Measurements from ENCODE around the gene MBD5. TPM values are rescaled to one million over a fixed set of nuclear protein-coding genes. Genes with fewer than 3 reads are reported as not detected.
"Not testable (repeated sequence)": the region's sequence is repeated elsewhere in the genome, so short reads cannot be mapped to it uniquely, and the experiment has no call there.

Gene MBD5
- polyA plus RNA-seq, 1 of the 3 experiments (the other 2 are of a cell fraction): 7.4 TPM

- no peak for TF ChIP-seq CTCF (IDR thresholded peaks at IDR 0.05)
- no peak for TF ChIP-seq RCOR1 (IDR thresholded peaks at IDR 0.05; ENCODE audit: low read length)
- no peak for TF ChIP-seq USF1 (IDR thresholded peaks at IDR 0.05; ENCODE audit: borderline replicate concordance, low read depth)
- TF ChIP-seq RXRA (IDR thresholded peaks at IDR 0.05; ENCODE audit: borderline replicate concordance, low read depth): no peak
These were observed 21.8 kb upstream of the MBD5 start (continued) for GRCh38 chr2:147999126-147999525.

- Histone ChIP-seq H3K4me3 (ENCODE audit: low read depth in 2 of 2, low read length in 1 of 2) (no peak overlapping the region), H3K9ac (no peak overlapping the region), H3K9me3 (0 out of 2 replicates have a peak, but pooled peaks cover 5% of the 10 kb centered on the region), H4K20me1 (ENCODE audit: insufficient read depth) (no peaks in the 10 kb centered on the region), H3K36me3 (replicated peaks in 1 of 2; ENCODE audit: control insufficient read depth in 1 of 2, insufficient read depth in 2 of 2, low read length in 1 of 2) (peaks cover 8 to 10% of the 10 kb centered on the region in 2 experiments), H3K79me2 (ENCODE audit: insufficient read depth) (peaks cover 85% of the 10 kb centered on the region), H2AFZ (ENCODE audit: low read depth) (no peak overlapping the region), H3F3A (replicated peaks; ENCODE audit: insufficient read depth) (no peaks in the 10 kb centered on the region), H3K4me2 (no peak overlapping the region), H3K27ac (ENCODE audit: low read depth in 2 of 2, low read length in 1 of 2) (no peak overlapping the region), H3K4me1 (ENCODE audit: control insufficient read depth in 1 of 2, insufficient read depth in 2 of 2, low read depth in 1 of 2, low read length in 1 of 2) (no peaks in the 10 kb centered on the region), H3K9me2 (no peaks in the 10 kb centered on the region), H3K27me3 (ENCODE audit: insufficient read depth) (no peaks in the 10 kb centered on the region)
- ChIA-PET CTCF (interaction anchor here (0.9 kb wide), 1 partner anchor 509 kb away, joined by 4 read pairs; no protein-coding TSS in a partner anchor), POLR2A (no interaction called here)
- 96% methylated on average over 1 of the region's 1 CpG for WGBS (ENCODE audit: low lambda C conversion rate)
- TF ChIP-seq SIN3A (IDR thresholded peaks at IDR 0.05; ENCODE audit: borderline replicate concordance, low read depth, low read length): no peak
- TF ChIP-seq TCF12 (IDR thresholded peaks at IDR 0.05): no peak
- DNase-seq: no peak
These were observed 20.8 kb upstream of the MBD5 start for GRCh38 chr2:148000095-148000494.

GRCh38 chr2:148002420-148002819 is 18.5 kb upstream of the MBD5 start:
- POLR2A ChIA-PET; H3K4me1 ChIP-seq (ENCODE audit: control insufficient read depth in 1 of 2, insufficient read depth in 2 of 2, low read depth in 1 of 2, low read length in 1 of 2); H3K9ac ChIP-seq; H3K27me3 ChIP-seq (ENCODE audit: insufficient read depth); H3K4me2 ChIP-seq; H3K9me3 ChIP-seq; H2AFZ ChIP-seq (ENCODE audit: low read depth); DNase-seq; H3K9me2 ChIP-seq; CTCF ChIA-PET; H4K20me1 ChIP-seq (ENCODE audit: insufficient read depth); H3K36me3 ChIP-seq (replicated peaks in 1 of 2; ENCODE audit: control insufficient read depth in 1 of 2, insufficient read depth in 2 of 2, low read length in 1 of 2); H3K4me3 ChIP-seq (ENCODE audit: low read depth in 2 of 2, low read length in 1 of 2); H3K27ac ChIP-seq (ENCODE audit: low read depth in 2 of 2, low read length in 1 of 2); H3F3A ChIP-seq (replicated peaks; ENCODE audit: insufficient read depth): not testable (repeated sequence)
- peaks cover 87% of the 10 kb centered on the region for H3K79me2 ChIP-seq (ENCODE audit: insufficient read depth)

Data from SK-N-SH (cell line).